ENCODE results near the gene NLGN1.

DNA sequence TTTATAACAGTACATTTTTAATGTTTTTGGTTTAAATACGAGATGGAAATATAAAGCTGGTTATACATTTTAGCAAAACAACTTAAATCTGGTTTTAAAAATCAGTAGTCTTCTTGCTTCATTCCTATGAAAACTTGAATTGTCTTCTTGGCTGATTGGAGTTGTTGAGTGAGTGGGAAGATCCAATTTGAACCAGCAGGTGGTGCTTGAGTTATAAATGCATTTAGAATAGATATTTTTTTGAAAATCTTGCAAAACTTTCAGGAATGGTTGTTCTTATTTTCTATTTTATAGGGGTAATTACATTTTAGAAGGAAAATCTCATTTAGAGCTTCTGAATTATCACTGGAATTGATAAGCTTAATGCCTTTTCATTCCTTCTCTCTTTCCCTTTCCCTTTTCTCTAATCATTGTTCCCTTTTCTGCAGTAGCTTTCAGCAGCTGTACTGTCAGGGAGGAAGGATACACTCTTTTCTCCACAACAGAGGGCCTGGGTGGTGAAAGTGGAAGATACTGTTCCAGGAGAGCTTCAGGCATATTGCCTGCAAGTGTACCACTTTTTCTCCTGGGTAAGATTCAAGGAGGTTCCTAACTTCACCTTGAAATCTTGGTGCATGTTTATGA is 335.6 kb downstream of the NLGN1 start:
- no peak for TF ChIP-seq POLR2AphosphoS5 (IDR thresholded peaks at IDR 0.05; ENCODE audit: low read depth, low read length)
- no peak for TF ChIP-seq TAF1 (IDR thresholded peaks at IDR 0.05; ENCODE audit: low read depth, low read length)
